ENCODE data around the gene ZNF287.

Gene ZNF287

DNA sequence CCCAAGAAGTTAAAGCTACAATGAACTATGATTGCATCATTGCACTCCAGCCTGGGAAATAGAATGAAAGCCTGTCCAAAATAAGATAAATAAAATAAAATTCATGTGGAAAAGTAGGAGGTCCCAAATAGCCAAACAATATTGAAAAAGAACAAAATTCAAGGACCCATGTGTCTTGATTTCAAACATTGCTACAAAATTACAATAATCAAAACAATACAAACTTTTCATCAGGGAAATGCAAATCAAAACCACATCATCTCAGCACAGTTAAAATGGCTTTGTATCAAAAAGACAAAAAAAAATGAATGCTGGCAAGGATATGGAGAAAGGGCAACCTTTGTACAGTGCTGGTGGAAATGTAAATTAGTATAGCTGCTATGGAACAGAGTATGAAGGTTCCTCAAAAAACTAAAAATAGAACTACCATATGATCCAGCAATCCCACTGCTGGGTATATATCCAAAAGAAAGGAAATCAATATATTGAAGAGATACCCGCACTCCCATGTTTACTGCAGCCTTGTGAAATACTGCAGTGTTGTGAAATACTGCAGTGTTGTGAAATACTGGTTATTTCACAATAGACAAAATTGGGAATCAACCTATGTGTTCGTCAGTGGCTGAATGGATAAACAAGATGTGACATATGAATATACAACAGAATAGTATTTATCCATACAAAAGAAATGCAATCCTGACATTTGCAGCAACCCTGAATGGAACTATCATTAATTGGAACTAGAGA is 24.5 kb upstream of the ZNF287 start:
- DNase-seq (no peak), ATAC-seq (ENCODE audit: insufficient read depth, low read depth) (no peak)
- no peak overlapping the region for H3K27ac ChIP-seq (ENCODE audit: low read length)
- no peaks in the 10 kb centered on the region for H4K20me1 ChIP-seq (ENCODE audit: insufficient read depth, low read length)
- no peaks in the 10 kb centered on the region for H3K9me3 ChIP-seq (ENCODE audit: insufficient read depth, low read length, severe bottlenecking)
- H3K4me2 ChIP-seq (ENCODE audit: insufficient read depth, low read length): no peak overlapping the region
- peaks cover 3% of the 10 kb centered on the region for H3K27me3 ChIP-seq (ENCODE audit: insufficient read depth, low read length, poor library complexity)
- H3K4me1 ChIP-seq (ENCODE audit: insufficient read depth, low read length): peaks cover 13% of the 10 kb centered on the region
- no peak overlapping the region for H3K9ac ChIP-seq (ENCODE audit: low read depth, low read length)
- no peak overlapping the region for H3K4me3 ChIP-seq (ENCODE audit: low read depth in 1 of 2, low read length in 2 of 2)
- no peak for TF ChIP-seq EZH2 (IDR thresholded peaks at IDR 0.05; ENCODE audit: borderline replicate concordance, low read depth, low read length, severe bottlenecking)
- TF ChIP-seq, protein P1, sequence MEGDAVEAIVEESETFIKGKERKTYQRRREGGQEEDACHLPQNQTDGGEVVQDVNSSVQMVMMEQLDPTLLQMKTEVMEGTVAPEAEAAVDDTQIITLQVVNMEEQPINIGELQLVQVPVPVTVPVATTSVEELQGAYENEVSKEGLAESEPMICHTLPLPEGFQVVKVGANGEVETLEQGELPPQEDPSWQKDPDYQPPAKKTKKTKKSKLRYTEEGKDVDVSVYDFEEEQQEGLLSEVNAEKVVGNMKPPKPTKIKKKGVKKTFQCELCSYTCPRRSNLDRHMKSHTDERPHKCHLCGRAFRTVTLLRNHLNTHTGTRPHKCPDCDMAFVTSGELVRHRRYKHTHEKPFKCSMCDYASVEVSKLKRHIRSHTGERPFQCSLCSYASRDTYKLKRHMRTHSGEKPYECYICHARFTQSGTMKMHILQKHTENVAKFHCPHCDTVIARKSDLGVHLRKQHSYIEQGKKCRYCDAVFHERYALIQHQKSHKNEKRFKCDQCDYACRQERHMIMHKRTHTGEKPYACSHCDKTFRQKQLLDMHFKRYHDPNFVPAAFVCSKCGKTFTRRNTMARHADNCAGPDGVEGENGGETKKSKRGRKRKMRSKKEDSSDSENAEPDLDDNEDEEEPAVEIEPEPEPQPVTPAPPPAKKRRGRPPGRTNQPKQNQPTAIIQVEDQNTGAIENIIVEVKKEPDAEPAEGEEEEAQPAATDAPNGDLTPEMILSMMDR (IDR thresholded peaks at IDR 0.05; ENCODE audit: borderline replicate concordance, extremely low read depth, low read length, poor library complexity, severe bottlenecking): no peak
- no peaks in the 10 kb centered on the region for H3K79me2 ChIP-seq (ENCODE audit: insufficient read depth, low read length)
- H3K36me3 ChIP-seq (ENCODE audit: insufficient read depth, low read length): no peaks in the 10 kb centered on the region
- no peak overlapping the region for H2AFZ ChIP-seq (ENCODE audit: low read depth, low read length)

DNA sequence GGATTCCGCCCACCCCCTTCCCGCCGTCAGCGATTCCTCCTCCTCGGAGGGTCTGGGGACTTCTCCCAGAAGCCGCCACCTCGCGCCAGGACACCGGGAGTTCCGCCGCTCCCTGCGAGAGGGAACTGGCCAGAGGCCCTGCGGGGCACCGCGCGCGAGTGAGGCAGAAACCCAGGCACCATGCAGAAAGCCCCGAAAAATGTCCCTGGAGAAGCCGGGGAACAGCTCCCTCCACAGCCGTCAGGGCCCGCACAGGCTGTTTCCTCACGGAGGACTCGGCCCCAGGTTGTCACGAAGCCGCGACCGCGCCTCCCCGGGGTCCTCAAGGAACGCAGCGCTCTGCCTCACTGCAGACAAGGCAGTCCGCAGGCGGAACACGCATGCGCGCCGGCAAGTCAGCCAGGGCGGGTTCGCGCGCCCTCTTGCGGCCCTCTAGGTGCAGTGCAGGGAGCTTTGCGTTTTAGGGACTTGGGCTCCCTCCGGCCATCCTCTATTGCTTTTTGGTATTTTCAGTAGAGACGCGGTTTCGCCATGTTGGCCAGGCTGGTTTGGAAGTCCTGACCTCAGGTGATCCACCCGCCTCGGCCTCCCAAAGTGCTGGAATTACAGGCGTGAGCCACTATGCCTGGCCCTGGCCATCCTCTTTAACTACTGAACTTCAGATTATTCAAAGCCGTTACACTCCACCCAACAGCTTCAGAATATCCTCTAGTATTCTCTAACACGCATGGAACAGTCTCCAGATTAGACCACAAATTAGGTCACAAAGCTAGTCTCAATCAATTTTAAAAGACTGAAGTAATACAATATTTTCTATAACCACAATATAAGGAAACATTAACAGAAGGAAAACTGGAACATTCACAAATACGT is 20.3 kb upstream of the ZNF287 start:
- Histone ChIP-seq H3K4me2 (ENCODE audit: insufficient read depth, low read length) (peak overlapping the region; percentile 74), H3K27ac (ENCODE audit: low read length) (no peak overlapping the region), H3K4me1 (ENCODE audit: insufficient read depth, low read length) (peaks cover 20% of the 10 kb centered on the region), H3K9me3 (ENCODE audit: insufficient read depth, low read length, severe bottlenecking) (no peaks in the 10 kb centered on the region), H3K9ac (ENCODE audit: low read depth, low read length) (peak overlapping the region; percentile 58), H3K4me3 (ENCODE audit: low read depth in 1 of 2, low read length in 2 of 2) (peak overlapping the region in 1 of 2 experiments; percentile 52; a peak in 3 of 4 replicates), H4K20me1 (ENCODE audit: insufficient read depth, low read length) (no peaks in the 10 kb centered on the region), H2AFZ (ENCODE audit: low read depth, low read length) (peak overlapping the region; percentile 81), H3K36me3 (ENCODE audit: insufficient read depth, low read length) (no peaks in the 10 kb centered on the region), H3K79me2 (ENCODE audit: insufficient read depth, low read length) (no peaks in the 10 kb centered on the region), H3K27me3 (ENCODE audit: insufficient read depth, low read length, poor library complexity) (no peaks in the 10 kb centered on the region)
- TF ChIP-seq EZH2 (IDR thresholded peaks at IDR 0.05; ENCODE audit: borderline replicate concordance, low read depth, low read length, severe bottlenecking): no peak
- TF ChIP-seq, protein P1 (IDR thresholded peaks at IDR 0.05; ENCODE audit: borderline replicate concordance, extremely low read depth, low read length, poor library complexity, severe bottlenecking): peak; percentile 97
- DNase-seq: peak; percentile 92
- peak; percentile 90 for ATAC-seq (ENCODE audit: insufficient read depth, low read depth)

DNA sequence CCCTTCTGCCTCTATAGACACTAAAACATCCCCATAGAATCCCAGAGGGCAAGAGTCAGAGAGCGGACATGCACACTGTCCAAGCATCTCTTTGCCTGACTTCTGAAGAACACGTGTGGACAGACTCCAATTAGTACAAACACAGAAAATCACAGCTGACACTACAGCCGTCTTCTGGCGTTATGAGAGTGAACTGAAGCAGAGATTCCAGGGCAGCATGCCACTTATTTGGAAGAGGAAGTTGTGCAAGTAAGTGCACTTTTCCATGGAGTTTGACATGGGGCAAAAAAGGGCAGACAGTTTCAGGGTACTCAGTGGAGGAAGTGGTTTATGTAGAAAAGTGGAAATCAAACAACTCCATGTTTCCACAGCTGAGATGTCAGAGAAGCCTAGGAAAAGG is 16.8 kb upstream of the ZNF287 start:
- no peak overlapping the region for H2AFZ ChIP-seq (ENCODE audit: low read depth, low read length)
- H3K4me2 ChIP-seq (ENCODE audit: insufficient read depth, low read length): no peak overlapping the region
- H3K9me3 ChIP-seq (ENCODE audit: insufficient read depth, low read length, severe bottlenecking): no peaks in the 10 kb centered on the region
- no peaks in the 10 kb centered on the region for H3K36me3 ChIP-seq (ENCODE audit: insufficient read depth, low read length)
- no peaks in the 10 kb centered on the region for H3K27me3 ChIP-seq (ENCODE audit: insufficient read depth, low read length, poor library complexity)
- H3K4me1 ChIP-seq (ENCODE audit: insufficient read depth, low read length): peaks cover 33% of the 10 kb centered on the region
- ATAC-seq (ENCODE audit: insufficient read depth, low read depth) (no peak), DNase-seq (no peak)
- no peaks in the 10 kb centered on the region for H3K79me2 ChIP-seq (ENCODE audit: insufficient read depth, low read length)
- no peak overlapping the region for H3K9ac ChIP-seq (ENCODE audit: low read depth, low read length)
- TF ChIP-seq, protein P1 (IDR thresholded peaks at IDR 0.05; ENCODE audit: borderline replicate concordance, extremely low read depth, low read length, poor library complexity, severe bottlenecking): no peak
- no peak for TF ChIP-seq EZH2 (IDR thresholded peaks at IDR 0.05; ENCODE audit: borderline replicate concordance, low read depth, low read length, severe bottlenecking)
- H4K20me1 ChIP-seq (ENCODE audit: insufficient read depth, low read length): no peaks in the 10 kb centered on the region
- no peak overlapping the region for H3K27ac ChIP-seq (ENCODE audit: low read length)
- H3K4me3 ChIP-seq (ENCODE audit: low read depth in 1 of 2, low read length in 2 of 2): no peak overlapping the region

All from DND-41 (cell line).